NT2/D1 (cell line): ENCODE measurements around the gene ACKR2.
"Not testable (repeated sequence)": the region's sequence is repeated elsewhere in the genome, so short reads cannot be mapped to it uniquely, and the experiment has no call there.

Experiments used
- SUZ12 ChIP-seq: IDR thresholded peaks from 2 replicates; pipeline ENCODE4 v1.6.1; 2011; ENCODE audit not compliant: insufficient read length, insufficient read depth; ENCODE audit errors: extremely low read depth
- YY1 ChIP-seq: IDR thresholded peaks from 2 replicates; pipeline ENCODE4 v1.6.1; 2011; ENCODE audit not compliant: insufficient read length, insufficient read depth
- ZNF274 ChIP-seq: IDR thresholded peaks from 2 replicates; pipeline ENCODE4 v1.6.1; 2011; ENCODE audit warnings: mild to moderate bottlenecking, low read depth, low read length

- not testable (repeated sequence) for TF ChIP-seq YY1, ZNF274, SUZ12
Observed at GRCh38 chr3:42811118-42811883, 2.1 kb downstream of the ACKR2 start.
